SKM-1 (cell line): ENCODE data around the gene ZFP90.
"Not testable (repeated sequence)": the region's sequence is repeated elsewhere in the genome, so short reads cannot be mapped to it uniquely, and the experiment has no call there.

Source experiments
- DNase-seq: peaks from one replicate; lab custom pipeline; 2025; ENCODE audit not compliant: unreplicated experiment; lab: John Stamatoyannopoulos, UW

Gene ZFP90

GRCh38 chr16:68517606-68518166 is 21.4 kb upstream of the ZFP90 start:
- no peak for DNase-seq

GRCh38 chr16:68519225-68519745 is 19.8 kb upstream of the ZFP90 start:
- no peak for DNase-seq

GRCh38 chr16:68520649-68521086 is 18.4 kb upstream of the ZFP90 start:
- DNase-seq: peak; percentile 72

GRCh38 chr16:68524069-68524820 is 14.8 kb upstream of the ZFP90 start:
- DNase-seq: no peak

- DNase-seq: no peak
Measured at GRCh38 chr16:68526143-68526781, 12.8 kb upstream of the ZFP90 start.

GRCh38 chr16:68526782-68527145 is 12.3 kb upstream of the ZFP90 start:
- no peak for DNase-seq

GRCh38 chr16:68528233-68528632 is 10.9 kb upstream of the ZFP90 start:
- no peak for DNase-seq

- DNase-seq: peak; percentile 69
Measured at GRCh38 chr16:68528686-68529379, 10.3 kb upstream of the ZFP90 start.

- DNase-seq: no peak
Measured at GRCh38 chr16:68529608-68529930, 9.5 kb upstream of the ZFP90 start.

GRCh38 chr16:68529931-68530701 is 9.0 kb upstream of the ZFP90 start:
- peak; percentile 64 for DNase-seq

- DNase-seq: no peak
Measured at GRCh38 chr16:68533937-68534336, 5.2 kb upstream of the ZFP90 start.

GRCh38 chr16:68535331-68535730 is 3.8 kb upstream of the ZFP90 start:
- no peak for DNase-seq

GRCh38 chr16:68539711-68540239 is 684 bp downstream of the ZFP90 start:
- DNase-seq: peak; percentile 20

- DNase-seq: no peak
Measured at GRCh38 chr16:68548947-68549346, 9.9 kb downstream of the ZFP90 start.

- no peak for DNase-seq
Measured at GRCh38 chr16:68553186-68553585, 14.1 kb downstream of the ZFP90 start.

- DNase-seq: not testable (repeated sequence)
Measured at GRCh38 chr16:68560341-68560740, 21.2 kb downstream of the ZFP90 start.

- no peak for DNase-seq
Measured at GRCh38 chr16:68563631-68564381, 24.7 kb downstream of the ZFP90 start.

GRCh38 chr16:68564382-68564985 is 25.4 kb downstream of the ZFP90 start:
- no peak for DNase-seq

- DNase-seq: no peak
Measured at GRCh38 chr16:68574479-68574878, 35.4 kb downstream of the ZFP90 start.

GRCh38 chr16:68575082-68575481 is 36.0 kb downstream of the ZFP90 start:
- DNase-seq: no peak
